Epidermal melanocyte (primary cell): Measurements from ENCODE around the gene CDH4.

Source experiments
- DNase-seq: peaks from one replicate; pipeline ENCODE4 v3.0.0; 2011; ENCODE audit warnings: low spot score; ENCODE audit not compliant: insufficient read length

CDH4 gene

DNA sequence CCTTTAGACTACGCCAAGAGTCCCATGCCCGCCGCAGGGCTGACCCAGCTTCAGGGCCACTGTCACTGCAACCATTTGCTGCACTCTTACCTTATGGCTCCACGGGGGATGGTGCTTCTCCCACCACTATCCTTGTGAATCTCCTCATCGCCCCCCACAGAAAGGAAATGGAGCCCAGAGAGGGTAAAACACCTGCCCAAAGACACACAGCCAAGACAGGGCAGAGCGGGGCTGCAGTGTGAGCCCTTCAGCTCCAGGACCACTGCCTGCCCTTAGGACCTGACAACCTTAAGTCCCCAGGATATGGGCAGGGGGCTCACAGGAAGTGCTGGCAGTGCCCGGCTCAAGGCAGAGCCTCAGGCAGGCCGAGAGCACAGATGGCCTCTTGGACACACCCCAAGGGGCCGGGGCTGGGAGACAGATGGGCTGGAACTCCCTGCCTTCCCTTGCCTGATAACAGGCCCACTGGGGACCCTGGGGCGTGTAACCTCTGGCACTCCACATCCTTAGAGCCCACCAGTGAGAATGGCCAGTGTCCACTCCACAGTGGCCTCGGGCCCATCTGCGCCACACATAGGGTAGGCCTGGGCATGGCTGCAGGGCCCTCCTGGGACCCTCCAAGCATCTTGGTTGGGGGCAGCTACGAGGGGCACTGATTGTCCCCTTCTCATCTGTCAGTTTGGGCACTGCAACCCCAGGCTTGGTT, 548.5 kb downstream of the CDH4 start:
- DNase-seq: no peak

DNA sequence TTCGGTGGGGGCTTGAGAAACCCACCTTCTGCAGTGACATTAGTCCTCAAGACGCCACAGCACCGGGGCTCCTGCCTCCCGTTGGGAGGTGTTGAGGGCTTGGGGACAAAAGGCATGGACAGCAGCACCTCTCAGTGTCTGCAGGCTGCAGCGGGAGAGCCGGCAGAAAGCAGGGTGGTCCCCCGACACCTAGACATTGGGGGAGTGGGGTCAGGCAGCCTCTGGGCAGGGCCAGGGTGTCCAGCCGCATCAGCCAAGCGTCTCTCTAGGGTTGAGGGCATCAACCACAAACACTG, 549.0 kb downstream of the CDH4 start:
- DNase-seq: no peak

DNA sequence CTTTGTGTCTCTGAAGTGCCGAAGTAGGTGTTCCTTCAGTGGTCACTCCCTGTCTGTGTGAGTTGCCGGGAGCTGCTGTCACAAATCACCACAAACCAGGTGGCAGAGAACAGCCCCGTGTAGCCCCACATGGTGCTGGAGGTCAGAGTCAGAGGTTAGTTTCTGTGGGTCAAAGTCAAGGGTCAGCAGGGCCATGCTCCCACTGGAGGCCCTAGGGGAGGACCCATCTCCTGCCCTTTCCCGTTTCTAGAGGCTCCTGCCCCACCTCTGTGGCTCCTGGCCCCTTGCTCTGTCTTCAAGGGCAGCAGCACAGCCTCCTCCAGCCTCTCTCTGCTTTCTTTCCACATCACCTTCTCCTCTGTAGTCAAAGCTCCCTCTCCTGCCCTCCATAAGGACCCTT, 549.4 kb downstream of the CDH4 start:
- no peak for DNase-seq

DNA sequence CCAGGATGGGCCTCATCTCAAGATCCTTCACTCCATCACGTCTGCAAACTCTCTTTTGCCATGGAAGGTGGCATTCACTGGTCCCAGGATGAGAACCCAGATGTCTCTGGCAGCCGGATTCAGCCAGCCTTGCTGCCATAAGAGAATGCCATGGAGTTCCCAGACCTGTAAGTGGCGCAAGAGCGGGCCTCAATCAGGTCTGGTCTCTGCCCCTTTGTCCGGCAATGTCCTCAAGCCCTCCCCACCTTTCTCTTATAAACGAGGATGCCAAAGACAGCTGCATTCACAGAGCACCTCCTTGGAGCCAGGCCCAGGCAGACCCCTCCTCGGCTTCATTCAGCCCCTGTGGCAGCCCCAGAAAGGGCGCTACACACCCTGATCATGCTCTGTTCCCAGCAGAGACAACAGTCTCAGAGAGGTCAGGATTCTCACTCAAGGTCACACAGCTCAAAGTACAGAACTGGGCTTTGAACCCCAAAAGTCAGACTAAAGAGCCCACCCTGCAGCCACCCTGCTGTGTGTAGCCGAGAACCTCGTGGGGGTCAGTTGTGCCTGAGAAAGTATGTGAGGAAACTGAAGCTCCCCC, 549.9 kb downstream of the CDH4 start:
- DNase-seq: no peak

DNA sequence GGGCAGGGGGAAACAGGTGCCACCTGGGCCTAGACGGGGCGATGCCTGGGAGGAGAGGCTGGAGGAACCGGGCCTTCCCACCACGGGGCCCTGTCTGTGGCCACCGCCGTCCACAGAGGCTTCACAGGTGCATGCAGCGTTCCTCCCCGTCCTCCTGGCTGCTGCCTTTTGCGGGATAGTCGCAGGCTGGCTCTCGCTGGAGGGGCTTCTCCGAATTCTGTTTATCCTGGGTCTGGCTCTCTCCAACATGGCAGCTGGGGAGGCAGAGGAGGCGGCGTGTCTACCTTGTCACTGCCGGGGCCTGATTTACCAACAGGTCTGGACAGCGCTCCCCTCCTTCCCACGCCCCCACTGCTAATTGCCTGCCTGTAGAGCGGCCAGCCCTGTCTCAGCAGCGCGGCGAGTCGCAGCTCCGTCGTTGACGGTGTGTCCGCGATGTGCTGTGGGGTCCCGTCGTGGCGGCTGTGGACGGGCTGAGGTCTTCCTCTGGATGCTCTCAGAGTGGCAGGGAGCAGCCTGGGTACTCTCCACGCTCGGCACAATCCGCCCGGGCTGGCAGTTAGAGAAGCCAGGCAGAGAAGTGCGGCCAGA, 550.8 kb downstream of the CDH4 start:
- no peak for DNase-seq

DNA sequence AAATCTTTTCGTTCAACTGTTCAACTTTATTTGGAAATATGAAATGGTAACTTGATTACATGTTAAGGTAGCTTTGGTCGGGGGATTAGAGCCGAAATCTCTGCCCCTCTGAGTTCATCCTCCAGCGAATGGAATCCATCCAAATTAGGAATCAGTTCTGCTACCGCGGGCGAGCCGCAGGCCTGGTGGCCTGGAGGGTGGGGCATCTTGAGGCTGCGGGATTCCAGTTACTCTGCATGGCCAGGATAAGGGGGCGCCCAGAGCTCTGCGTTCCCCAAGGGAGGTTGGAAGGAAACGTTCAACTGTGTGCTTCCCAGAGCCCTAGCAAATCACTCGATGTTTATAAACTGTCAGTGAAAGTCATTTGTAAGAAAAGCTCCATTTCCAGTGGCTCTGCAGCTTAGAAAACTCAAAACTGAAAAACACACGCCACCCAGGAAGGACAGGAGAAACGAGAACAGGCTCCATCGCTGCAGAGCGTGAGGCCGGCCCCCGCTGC, 551.4 kb downstream of the CDH4 start:
- no peak for DNase-seq

DNA sequence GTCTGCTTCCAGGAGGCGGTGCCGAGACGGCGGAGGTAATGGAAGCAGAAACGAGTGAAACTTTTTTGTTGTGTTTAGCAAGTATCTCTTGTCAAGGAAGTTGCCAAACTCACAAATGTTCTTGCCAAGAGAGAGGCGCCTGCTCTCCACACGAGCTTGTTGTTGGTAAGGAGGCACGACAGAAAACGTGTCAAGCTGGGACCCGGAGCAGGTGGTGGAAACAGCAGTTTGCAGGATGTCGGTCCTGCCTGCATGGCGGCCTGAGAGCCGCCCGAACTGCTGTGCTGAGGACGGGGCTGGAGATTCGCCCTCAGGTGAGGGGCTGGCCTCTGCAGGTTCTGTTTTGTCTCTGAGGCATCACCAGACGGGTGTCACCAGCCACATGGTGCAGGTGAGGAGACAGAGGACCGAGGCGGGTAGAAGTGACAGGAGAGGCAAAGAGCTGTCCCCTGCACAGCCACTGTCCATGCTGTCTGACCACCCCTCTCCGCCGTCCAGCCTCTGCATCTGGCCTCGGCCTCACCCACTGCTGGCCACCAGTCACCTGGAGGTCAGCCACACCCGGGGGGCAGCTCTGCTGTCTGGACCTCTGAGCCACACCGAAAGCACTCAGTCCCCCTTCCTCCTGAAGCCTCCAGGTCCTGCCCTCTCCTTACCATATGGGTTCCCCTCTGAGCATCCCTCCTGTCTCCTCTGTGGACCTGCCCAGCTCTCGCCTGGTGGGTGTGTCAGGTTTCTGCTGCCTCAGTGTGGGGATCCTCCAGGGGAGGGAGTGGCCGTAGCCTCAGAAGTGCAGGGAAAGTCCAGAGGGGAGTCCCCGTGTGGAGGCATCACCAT, 552.1 kb downstream of the CDH4 start:
- no peak for DNase-seq

DNA sequence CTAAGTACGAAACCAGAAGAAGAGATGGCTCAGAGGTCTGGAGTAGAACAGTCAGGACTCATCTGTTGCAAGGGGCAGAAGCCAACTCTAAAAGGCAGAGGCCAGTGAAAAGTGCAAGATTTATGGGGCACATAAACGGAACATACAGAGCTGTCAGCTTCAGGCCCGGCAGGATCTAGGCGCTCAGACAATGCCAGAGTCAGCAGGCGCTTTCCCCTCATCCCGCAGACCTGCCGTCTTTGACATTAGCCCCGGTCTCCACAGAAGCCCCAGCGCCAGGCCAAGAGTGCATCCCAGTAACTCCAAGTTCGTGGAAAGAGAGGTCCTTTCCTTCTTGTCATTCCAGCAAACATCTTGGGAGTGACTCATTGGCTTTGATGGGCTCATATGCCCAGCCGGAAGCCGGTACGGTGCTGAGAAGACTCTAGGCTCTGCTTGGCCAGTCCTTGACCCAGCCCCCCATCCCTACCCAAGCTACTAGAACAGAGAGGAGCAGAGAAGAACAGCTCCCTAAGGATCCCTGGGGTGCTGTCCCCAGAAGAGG, 552.8 kb downstream of the CDH4 start:
- DNase-seq: no peak

DNA sequence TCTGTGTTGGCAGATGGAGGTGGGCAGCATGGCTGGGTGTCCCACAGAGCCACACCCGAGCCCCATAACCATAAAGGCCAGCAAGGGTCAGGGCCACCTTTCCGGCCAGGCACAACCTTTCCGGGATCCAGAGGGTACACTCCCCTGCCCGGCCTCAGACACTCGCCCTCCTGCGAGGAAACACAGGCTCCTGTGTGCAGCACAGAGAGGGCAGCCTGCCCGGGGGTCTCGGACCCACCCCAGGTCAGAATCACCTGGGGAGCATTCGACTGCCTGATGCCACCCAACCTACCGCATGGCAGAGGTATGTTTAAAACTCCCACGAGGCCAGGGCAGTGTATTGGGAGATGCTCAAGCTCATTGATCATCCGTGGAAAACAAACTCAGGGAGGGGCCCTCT, 553.3 kb downstream of the CDH4 start:
- DNase-seq: no peak

DNA sequence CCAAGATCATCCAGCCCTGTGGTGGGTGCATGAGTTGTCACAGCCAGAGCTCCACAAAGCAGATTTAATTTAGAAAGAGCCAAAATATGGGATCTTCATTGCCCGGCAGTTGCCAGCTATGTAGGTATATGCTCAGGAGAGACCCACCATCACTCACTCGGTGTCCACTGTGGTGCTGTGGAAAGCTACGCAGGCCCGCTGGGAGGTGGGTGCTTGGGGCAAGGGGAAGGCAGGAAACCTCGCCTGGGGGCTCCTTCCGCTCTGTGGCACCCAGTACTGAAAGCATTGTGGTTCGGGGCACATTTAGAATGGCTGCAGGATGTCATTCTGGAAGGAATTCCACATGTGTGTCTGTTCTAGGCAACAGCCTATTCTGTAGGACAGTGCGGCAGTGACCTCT, 553.7 kb downstream of the CDH4 start:
- DNase-seq: no peak

DNA sequence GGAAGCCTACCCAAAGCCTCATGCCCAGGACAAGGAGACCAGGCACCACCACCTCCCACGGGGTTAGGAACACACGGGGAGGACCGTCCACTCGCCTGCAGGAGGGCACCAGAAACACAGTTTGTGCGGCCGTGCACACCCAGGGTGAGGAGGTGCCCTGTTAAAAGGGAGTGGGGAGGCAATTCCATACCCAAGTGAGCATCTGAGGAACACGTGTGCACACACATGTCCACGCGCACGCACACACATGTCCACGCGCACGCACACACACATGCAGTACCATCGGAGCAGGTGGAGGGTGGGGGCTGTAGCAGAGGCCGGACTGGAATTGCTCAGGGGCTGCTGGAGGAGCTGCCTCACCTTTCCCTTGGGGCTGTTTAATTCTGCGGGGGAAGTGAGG, 554.3 kb downstream of the CDH4 start:
- no peak for DNase-seq

DNA sequence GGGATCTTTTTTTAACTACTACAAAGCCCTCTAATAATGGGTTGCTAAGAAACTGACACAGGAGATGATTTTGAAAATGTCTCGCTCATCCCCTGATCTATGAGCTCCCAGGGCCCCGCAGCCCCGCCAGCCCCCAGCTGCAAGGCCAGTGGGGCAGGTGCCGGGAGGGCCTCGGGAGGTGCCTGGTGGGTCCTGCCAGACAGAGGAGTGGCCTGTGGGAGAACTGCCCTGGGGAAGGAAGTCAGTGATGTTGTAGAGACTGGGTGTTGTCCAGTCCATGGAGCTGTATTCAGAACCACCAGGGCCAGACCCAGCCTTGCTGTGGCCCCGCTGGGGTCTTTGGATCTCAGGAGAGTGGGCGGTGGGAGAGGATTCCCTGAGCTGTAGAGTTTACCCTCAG, 554.9 kb downstream of the CDH4 start:
- DNase-seq: no peak

DNA sequence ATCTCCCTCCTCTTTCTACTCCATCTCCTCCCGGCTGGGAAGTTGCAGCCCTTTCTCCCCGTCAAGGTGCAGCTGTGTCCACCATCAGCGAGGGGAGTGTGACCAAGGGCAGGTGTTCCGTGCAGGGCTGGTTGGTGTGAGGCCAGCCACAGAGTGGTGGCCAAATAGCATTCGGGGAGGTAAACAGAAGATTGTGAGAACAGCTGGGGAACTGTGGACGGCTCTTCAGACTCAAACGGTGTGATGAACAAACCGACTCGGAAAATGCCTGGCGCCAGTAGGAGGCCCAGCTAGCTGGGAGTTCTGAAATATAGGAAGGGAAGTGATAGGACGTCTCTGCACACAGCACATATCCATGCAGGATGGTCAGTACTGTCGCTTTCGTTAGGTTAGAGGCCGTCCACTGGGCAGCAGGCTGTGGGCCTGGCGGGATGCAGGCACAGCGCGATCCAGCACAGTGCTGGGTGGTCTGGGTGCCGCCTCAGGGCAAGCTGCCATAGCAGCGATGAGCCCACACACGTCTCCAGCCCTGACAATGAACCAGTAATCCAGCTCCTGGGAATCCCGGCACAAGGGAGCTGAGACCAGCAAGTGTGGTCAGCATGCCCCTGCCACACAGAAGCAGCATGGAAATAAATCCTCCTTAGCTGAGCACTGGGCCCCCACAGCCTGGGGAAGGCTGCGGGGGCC, 555.6 kb downstream of the CDH4 start:
- DNase-seq: no peak

DNA sequence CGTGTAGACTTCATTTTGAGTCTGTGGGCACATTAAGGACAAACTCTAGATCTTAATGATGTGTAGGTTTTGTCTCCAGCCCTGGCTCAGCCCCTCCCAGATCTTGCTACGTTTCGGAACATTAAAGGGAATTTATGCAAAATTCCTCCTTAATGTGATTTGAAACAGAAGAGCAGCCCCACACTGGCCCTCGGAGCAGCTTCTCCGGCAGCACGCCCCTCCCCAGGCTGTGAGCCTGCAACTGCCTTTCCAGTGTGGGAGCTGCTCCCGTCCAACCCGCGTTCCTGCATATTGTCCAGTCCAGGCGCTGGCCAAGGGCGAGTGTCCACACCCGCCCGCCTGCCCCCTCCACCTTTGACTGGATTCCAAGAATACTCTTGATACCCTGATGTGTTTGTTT, 556.4 kb downstream of the CDH4 start:
- DNase-seq: no peak

DNA sequence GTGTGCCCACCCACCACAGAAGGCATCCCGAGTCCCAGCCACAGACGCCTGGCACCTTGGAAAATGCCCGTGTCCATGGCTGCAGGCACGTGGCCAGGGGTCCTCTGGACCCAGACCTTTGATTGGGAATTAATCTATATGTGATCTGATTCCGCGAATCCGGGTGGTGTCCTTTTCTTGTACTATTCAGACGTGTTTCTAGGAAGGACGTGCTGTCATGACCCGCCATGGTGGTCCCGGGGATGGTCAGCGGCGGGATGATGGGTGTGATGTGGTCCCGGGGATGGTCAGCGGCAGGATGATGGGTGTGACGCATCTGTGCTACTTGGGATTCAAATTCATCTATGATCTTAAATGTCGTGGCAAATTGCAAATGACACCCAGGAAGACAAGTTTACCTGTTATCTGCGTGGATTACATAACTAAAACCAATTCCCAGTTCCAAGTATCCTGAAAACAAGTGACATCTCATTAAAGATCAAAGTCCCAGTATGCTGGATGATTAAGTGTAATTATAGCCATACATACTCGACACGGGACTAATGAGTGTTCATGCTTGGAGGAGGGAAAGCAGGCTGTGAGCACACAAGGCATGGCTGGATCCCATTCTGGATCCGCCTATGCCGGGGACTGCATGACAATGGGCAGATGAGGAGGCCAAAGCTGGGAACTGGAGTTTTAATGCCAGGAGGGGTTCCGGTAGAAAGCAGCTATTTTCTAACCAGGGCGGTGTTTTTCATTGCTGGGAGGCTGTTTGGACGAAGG, 557.1 kb downstream of the CDH4 start:
- no peak for DNase-seq

DNA sequence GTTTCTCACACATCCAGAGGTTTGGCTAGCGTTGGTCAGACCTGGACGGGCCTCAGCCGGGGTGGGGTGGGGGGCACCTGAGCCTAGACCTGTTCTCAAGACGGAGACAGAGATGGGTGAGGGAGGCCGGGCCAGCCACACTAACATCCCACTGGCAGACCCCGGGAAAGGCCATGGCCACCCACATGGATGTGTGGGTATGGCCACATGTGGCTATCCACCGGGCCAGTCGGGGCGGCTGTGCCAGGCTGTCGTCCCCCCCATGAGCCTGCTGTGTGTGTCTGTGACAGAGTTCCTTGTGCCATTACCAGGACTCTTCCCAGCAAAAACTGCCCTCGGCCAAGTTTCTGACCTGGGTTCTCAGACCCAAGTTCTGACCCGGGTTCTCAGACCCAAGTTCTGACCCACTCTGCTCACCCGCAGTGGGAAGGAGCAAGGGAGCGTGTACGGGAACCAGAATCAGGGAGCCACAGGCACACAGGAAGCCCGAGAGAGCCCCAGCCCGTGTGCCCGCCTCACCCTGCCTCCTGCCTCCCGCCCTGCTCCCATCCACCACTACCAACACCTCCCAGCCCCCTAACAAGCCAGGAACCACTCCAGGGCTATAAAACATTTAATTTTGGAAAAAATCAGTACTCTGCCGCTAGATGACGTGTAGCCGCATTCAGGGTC, 558.1 kb downstream of the CDH4 start:
- DNase-seq: no peak

DNA sequence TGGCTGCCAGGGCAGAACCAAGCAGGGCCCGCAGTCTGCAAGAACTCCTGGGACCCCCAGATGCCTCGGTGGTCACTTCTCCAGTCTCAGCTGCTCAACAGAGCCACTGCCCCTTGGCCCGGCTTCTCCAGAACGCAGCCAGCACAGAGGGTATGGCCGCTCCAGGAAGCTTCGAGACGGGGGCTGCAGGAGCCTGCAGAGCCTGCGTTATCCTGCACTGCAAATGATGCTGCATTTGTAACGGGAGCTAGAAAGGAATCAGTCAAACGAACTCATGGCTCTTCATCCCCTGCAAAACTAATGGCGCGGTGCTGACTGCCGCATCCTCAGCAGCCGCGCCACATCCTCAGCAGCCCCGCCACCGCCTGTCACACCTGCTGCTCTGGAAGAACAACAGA, 558.7 kb downstream of the CDH4 start:
- no peak for DNase-seq

DNA sequence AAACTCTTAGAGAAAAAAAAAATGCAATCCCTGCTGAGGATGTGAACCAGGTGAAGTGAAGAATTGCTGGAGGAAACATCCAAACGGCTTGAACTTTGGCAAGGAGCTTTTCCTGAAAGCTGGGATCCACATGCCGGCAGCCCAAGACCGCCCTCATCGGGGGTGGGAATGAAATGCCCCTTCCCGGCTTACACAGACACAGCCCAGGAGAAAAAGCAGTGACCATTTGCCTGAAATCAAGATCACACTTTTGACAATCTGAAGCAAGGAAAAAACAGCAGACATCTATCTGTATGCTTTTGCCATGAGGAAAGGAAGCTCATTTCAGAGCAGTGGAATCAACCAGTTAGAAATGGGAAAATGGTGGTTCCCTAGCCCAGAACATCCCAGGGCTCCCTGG, 559.1 kb downstream of the CDH4 start:
- no peak for DNase-seq

DNA sequence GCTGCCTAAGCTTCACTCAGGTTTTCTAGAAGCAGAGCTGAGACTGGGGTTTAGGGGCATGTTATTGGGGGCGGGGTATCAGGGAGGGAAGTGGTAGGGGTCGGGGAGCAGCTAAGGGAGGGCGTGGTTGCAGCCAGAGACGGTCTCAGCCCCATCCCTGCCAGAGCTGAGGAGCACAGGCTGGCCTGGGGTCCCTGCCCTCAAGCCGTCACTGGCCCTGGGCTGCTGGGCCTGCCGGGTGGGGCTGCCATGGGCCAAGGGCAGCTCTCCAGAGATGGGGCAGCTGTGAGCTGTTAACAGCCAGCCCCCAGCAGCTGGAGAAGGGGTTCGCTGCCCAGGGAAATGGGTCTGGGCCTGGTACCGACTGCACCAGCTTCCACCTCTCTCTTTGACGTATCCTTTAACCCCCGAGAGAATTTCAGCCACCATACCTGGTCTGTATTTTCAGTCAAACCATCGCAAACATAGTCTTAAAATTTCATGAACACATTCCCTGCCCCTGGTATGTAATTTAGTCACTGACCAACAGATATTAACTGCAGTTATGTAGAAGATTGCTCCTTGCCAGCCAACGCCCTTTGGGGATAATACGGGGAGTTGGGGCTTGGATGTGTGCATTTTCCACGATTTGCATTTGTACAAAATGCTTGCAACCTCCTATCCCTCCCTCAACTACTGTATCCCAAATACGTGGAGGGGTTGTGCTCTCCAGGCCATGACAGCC, 560.2 kb downstream of the CDH4 start:
- no peak for DNase-seq
